ENCODE measurements around the gene CASP5.

Gene CASP5

GRCh38 chr11:105003151-105003550 is 19.8 kb downstream of the CASP5 start:
- no peaks in the 10 kb centered on the region for H3K36me3 ChIP-seq (replicated peaks; ENCODE audit: low read depth, low read length)
- H4K20me1 ChIP-seq (ENCODE audit: insufficient read depth, low read length): no peaks in the 10 kb centered on the region
- no peak overlapping the region for H2AFZ ChIP-seq (ENCODE audit: low read depth, low read length)
- no peaks in the 10 kb centered on the region for H3K27me3 ChIP-seq (ENCODE audit: low read depth, low read length)
- no peak overlapping the region for H3K27ac ChIP-seq (ENCODE audit: low read length)
- TF ChIP-seq EZH2phosphoT487 (IDR thresholded peaks at IDR 0.05; ENCODE audit: low read depth): no peak
- TF ChIP-seq, protein P1, sequence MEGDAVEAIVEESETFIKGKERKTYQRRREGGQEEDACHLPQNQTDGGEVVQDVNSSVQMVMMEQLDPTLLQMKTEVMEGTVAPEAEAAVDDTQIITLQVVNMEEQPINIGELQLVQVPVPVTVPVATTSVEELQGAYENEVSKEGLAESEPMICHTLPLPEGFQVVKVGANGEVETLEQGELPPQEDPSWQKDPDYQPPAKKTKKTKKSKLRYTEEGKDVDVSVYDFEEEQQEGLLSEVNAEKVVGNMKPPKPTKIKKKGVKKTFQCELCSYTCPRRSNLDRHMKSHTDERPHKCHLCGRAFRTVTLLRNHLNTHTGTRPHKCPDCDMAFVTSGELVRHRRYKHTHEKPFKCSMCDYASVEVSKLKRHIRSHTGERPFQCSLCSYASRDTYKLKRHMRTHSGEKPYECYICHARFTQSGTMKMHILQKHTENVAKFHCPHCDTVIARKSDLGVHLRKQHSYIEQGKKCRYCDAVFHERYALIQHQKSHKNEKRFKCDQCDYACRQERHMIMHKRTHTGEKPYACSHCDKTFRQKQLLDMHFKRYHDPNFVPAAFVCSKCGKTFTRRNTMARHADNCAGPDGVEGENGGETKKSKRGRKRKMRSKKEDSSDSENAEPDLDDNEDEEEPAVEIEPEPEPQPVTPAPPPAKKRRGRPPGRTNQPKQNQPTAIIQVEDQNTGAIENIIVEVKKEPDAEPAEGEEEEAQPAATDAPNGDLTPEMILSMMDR (IDR thresholded peaks at IDR 0.05; ENCODE audit: low read depth, low read length): no peak
- no peaks in the 10 kb centered on the region for H3K79me2 ChIP-seq (ENCODE audit: low read length)
- no peak overlapping the region for H3K4me2 ChIP-seq (ENCODE audit: low read length)
- H3K4me3 ChIP-seq (ENCODE audit: low read length): no peak overlapping the region
- no peaks in the 10 kb centered on the region for H3K9me3 ChIP-seq (ENCODE audit: insufficient read depth, low read length)
- H3K4me1 ChIP-seq (ENCODE audit: low read length): no peaks in the 10 kb centered on the region
- no peak overlapping the region for H3K9ac ChIP-seq (ENCODE audit: low read length)

- H4K20me1 ChIP-seq (ENCODE audit: insufficient read depth, low read length): no peaks in the 10 kb centered on the region
- H3K4me1 ChIP-seq (ENCODE audit: low read length): no peaks in the 10 kb centered on the region
- no peak overlapping the region for H3K27ac ChIP-seq (ENCODE audit: low read length)
- H2AFZ ChIP-seq (ENCODE audit: low read depth, low read length): no peak overlapping the region
- no peaks in the 10 kb centered on the region for H3K79me2 ChIP-seq (ENCODE audit: low read length)
- H3K4me3 ChIP-seq (ENCODE audit: low read length): no peak overlapping the region
- H3K9ac ChIP-seq (ENCODE audit: low read length): no peak overlapping the region
- TF ChIP-seq, protein P1 (IDR thresholded peaks at IDR 0.05; ENCODE audit: low read depth, low read length): peak; percentile 66
- TF ChIP-seq EZH2phosphoT487 (IDR thresholded peaks at IDR 0.05; ENCODE audit: low read depth): no peak
- H3K9me3 ChIP-seq (ENCODE audit: insufficient read depth, low read length): no peaks in the 10 kb centered on the region
- no peaks in the 10 kb centered on the region for H3K27me3 ChIP-seq (ENCODE audit: low read depth, low read length)
- H3K36me3 ChIP-seq (replicated peaks; ENCODE audit: low read depth, low read length): no peaks in the 10 kb centered on the region
- 0 out of 2 replicates have a peak overlapping the region, but pooled peaks have one; percentile 7 for H3K4me2 ChIP-seq (ENCODE audit: low read length)
Measured at GRCh38 chr11:105000797-105001196, 22.2 kb downstream of the CASP5 start.

- no peak overlapping the region for H3K4me3 ChIP-seq (ENCODE audit: low read length)
- no peak overlapping the region for H3K4me2 ChIP-seq (ENCODE audit: low read length)
- H3K27ac ChIP-seq (ENCODE audit: low read length): no peak overlapping the region
- no peaks in the 10 kb centered on the region for H3K36me3 ChIP-seq (replicated peaks; ENCODE audit: low read depth, low read length)
- no peak overlapping the region for H2AFZ ChIP-seq (ENCODE audit: low read depth, low read length)
- H3K9me3 ChIP-seq (ENCODE audit: insufficient read depth, low read length): no peaks in the 10 kb centered on the region
- no peak for TF ChIP-seq EZH2phosphoT487 (IDR thresholded peaks at IDR 0.05; ENCODE audit: low read depth)
- no peaks in the 10 kb centered on the region for H3K4me1 ChIP-seq (ENCODE audit: low read length)
- H3K9ac ChIP-seq (ENCODE audit: low read length): no peak overlapping the region
- no peaks in the 10 kb centered on the region for H3K79me2 ChIP-seq (ENCODE audit: low read length)
- H3K27me3 ChIP-seq (ENCODE audit: low read depth, low read length): no peaks in the 10 kb centered on the region
- no peaks in the 10 kb centered on the region for H4K20me1 ChIP-seq (ENCODE audit: insufficient read depth, low read length)
Measured at GRCh38 chr11:105000167-105000566, 22.8 kb downstream of the CASP5 start.

GRCh38 chr11:104999721-105000120 is 23.2 kb downstream of the CASP5 start:
- Histone ChIP-seq H3K79me2 (ENCODE audit: low read length) (no peaks in the 10 kb centered on the region), H3K4me1 (ENCODE audit: low read length) (no peaks in the 10 kb centered on the region), H3K9ac (ENCODE audit: low read length) (no peak overlapping the region), H2AFZ (ENCODE audit: low read depth, low read length) (no peak overlapping the region), H3K9me3 (ENCODE audit: insufficient read depth, low read length) (no peaks in the 10 kb centered on the region), H3K4me3 (ENCODE audit: low read length) (no peak overlapping the region), H3K4me2 (ENCODE audit: low read length) (no peak overlapping the region), H3K36me3 (replicated peaks; ENCODE audit: low read depth, low read length) (no peaks in the 10 kb centered on the region), H4K20me1 (ENCODE audit: insufficient read depth, low read length) (no peaks in the 10 kb centered on the region), H3K27me3 (ENCODE audit: low read depth, low read length) (no peaks in the 10 kb centered on the region), H3K27ac (ENCODE audit: low read length) (no peak overlapping the region)
- TF ChIP-seq, protein P1 (IDR thresholded peaks at IDR 0.05; ENCODE audit: low read depth, low read length): no peak
- no peak for TF ChIP-seq EZH2phosphoT487 (IDR thresholded peaks at IDR 0.05; ENCODE audit: low read depth)

DNA sequence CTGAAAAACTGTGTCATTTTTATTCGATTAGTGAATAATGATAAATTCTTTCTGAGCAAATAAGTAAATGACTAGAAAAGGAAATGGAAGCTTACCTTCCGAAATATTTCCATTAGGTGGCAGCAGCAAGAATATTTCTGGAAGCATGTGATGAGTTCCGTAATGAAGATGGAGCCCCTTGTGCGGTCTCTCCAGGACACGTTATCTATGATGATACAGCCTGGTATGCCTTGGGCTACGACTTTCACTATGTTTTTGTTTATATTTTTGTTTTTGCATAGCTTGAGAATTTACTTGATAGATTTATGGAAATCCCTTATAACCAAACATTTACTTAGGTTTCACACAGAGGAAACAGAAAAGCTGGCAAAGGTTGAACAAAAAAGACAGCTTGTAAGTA is 25.7 kb downstream of the CASP5 start:
- no peaks in the 10 kb centered on the region for H3K9me3 ChIP-seq (ENCODE audit: insufficient read depth, low read length)
- H3K9ac ChIP-seq (ENCODE audit: low read length): no peak overlapping the region
- no peaks in the 10 kb centered on the region for H3K79me2 ChIP-seq (ENCODE audit: low read length)
- H3K27ac ChIP-seq (ENCODE audit: low read length): no peak overlapping the region
- H3K36me3 ChIP-seq (replicated peaks; ENCODE audit: low read depth, low read length): no peaks in the 10 kb centered on the region
- no peaks in the 10 kb centered on the region for H3K4me1 ChIP-seq (ENCODE audit: low read length)
- no peak overlapping the region for H2AFZ ChIP-seq (ENCODE audit: low read depth, low read length)
- H3K4me3 ChIP-seq (ENCODE audit: low read length): no peak overlapping the region
- no peak overlapping the region for H3K4me2 ChIP-seq (ENCODE audit: low read length)
- no peaks in the 10 kb centered on the region for H4K20me1 ChIP-seq (ENCODE audit: insufficient read depth, low read length)
- no peaks in the 10 kb centered on the region for H3K27me3 ChIP-seq (ENCODE audit: low read depth, low read length)
- TF ChIP-seq, protein P1 (IDR thresholded peaks at IDR 0.05; ENCODE audit: low read depth, low read length): peak; percentile 7; the same call in 1 of the 2 replicates
- no peak for TF ChIP-seq EZH2phosphoT487 (IDR thresholded peaks at IDR 0.05; ENCODE audit: low read depth)
